ENCODE measurements around the gene PCDHGA1.

The PCDHGA1 gene

DNA sequence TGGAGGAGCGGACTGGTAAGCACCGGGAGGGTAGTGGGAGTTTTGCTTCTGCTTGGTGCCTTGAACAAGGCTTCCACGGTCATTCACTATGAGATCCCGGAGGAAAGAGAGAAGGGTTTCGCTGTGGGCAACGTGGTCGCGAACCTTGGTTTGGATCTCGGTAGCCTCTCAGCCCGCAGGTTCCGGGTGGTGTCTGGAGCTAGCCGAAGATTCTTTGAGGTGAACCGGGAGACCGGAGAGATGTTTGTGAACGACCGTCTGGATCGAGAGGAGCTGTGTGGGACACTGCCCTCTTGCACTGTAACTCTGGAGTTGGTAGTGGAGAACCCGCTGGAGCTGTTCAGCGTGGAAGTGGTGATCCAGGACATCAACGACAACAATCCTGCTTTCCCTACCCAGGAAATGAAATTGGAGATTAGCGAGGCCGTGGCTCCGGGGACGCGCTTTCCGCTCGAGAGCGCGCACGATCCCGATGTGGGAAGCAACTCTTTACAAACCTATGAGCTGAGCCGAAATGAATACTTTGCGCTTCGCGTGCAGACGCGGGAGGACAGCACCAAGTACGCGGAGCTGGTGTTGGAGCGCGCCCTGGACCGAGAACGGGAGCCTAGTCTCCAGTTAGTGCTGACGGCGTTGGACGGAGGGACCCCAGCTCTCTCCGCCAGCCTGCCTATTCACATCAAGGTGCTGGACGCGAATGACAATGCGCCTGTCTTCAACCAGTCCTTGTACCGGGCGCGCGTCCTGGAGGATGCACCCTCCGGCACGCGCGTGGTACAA lies 146.0 kb downstream of the PCDHGA1 start:
- TF ChIP-seq, protein P1, sequence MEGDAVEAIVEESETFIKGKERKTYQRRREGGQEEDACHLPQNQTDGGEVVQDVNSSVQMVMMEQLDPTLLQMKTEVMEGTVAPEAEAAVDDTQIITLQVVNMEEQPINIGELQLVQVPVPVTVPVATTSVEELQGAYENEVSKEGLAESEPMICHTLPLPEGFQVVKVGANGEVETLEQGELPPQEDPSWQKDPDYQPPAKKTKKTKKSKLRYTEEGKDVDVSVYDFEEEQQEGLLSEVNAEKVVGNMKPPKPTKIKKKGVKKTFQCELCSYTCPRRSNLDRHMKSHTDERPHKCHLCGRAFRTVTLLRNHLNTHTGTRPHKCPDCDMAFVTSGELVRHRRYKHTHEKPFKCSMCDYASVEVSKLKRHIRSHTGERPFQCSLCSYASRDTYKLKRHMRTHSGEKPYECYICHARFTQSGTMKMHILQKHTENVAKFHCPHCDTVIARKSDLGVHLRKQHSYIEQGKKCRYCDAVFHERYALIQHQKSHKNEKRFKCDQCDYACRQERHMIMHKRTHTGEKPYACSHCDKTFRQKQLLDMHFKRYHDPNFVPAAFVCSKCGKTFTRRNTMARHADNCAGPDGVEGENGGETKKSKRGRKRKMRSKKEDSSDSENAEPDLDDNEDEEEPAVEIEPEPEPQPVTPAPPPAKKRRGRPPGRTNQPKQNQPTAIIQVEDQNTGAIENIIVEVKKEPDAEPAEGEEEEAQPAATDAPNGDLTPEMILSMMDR (IDR thresholded peaks at IDR 0.05; ENCODE audit: low read depth, low read length, missing control alignments): no peak
- in situ Hi-C loops (cut with HindIII; ENCODE audit: low sequenced_read_pairs): no loop called here
- H3K4me3 ChIP-seq (ENCODE audit: low read depth, low read length): peak overlapping the region; percentile 60
- peak; percentile 56 for DNase-seq (ENCODE audit: low read depth)

DNA sequence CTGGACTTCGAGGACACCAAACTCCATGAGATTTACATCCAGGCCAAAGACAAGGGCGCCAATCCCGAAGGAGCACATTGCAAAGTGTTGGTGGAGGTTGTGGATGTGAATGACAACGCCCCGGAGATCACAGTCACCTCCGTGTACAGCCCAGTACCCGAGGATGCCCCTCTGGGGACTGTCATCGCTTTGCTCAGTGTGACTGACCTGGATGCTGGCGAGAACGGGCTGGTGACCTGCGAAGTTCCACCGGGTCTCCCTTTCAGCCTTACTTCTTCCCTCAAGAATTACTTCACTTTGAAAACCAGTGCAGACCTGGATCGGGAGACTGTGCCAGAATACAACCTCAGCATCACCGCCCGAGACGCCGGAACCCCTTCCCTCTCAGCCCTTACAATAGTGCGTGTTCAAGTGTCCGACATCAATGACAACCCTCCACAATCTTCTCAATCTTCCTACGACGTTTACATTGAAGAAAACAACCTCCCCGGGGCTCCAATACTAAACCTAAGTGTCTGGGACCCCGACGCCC lies 146.8 kb downstream of the PCDHGA1 start:
- TF ChIP-seq, protein P1 (IDR thresholded peaks at IDR 0.05; ENCODE audit: low read depth, low read length, missing control alignments): no peak
- in situ Hi-C loops (cut with HindIII; ENCODE audit: low sequenced_read_pairs): no loop called here
- peak overlapping the region; percentile 60 for H3K4me3 ChIP-seq (ENCODE audit: low read depth, low read length)
- DNase-seq (ENCODE audit: low read depth): no peak

DNA sequence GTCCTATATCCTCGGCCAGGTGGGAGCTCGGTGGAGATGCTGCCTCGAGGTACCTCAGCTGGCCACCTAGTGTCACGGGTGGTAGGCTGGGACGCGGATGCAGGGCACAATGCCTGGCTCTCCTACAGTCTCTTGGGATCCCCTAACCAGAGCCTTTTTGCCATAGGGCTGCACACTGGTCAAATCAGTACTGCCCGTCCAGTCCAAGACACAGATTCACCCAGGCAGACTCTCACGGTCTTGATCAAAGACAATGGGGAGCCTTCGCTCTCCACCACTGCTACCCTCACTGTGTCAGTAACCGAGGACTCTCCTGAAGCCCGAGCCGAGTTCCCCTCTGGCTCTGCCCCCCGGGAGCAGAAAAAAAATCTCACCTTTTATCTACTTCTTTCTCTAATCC lies 147.5 kb downstream of the PCDHGA1 start:
- no peak for DNase-seq (ENCODE audit: low read depth)
- H3K4me3 ChIP-seq (ENCODE audit: low read depth, low read length): peak overlapping the region; percentile 60
- in situ Hi-C loops (cut with HindIII; ENCODE audit: low sequenced_read_pairs): no loop called here
- TF ChIP-seq, protein P1 (IDR thresholded peaks at IDR 0.05; ENCODE audit: low read depth, low read length, missing control alignments): no peak

DNA sequence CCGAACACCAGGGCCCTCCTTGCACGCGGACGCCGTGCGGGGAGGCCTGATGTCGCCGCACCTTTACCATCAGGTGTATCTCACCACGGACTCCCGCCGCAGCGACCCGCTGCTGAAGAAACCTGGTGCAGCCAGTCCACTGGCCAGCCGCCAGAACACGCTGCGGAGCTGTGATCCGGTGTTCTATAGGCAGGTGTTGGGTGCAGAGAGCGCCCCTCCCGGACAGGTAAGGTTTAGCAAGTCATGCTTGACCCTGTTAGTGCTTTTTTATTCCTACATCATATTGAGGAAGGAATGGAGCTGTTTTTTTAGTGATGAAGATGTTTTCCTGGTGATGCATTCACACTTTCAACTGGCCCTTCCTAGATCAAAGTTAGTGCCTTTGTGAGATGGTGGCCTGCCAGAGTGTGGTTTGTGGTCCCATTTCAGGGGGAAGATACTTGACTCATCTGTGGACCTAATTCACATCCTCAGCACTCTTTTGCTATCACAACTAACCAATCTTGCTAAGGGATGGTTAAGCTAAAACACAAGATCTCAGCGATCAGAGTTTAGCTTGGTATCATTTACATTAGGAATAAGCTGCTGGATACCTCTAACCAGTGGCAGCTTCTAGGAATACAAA lies 148.1 kb downstream of the PCDHGA1 start:
- no peak for DNase-seq (ENCODE audit: low read depth)
- TF ChIP-seq, protein P1 (IDR thresholded peaks at IDR 0.05; ENCODE audit: low read depth, low read length, missing control alignments): peak; percentile 52
- in situ Hi-C loops (cut with HindIII; ENCODE audit: low sequenced_read_pairs): no loop called here
- peak overlapping the region; percentile 60 for H3K4me3 ChIP-seq (ENCODE audit: low read depth, low read length)

DNA sequence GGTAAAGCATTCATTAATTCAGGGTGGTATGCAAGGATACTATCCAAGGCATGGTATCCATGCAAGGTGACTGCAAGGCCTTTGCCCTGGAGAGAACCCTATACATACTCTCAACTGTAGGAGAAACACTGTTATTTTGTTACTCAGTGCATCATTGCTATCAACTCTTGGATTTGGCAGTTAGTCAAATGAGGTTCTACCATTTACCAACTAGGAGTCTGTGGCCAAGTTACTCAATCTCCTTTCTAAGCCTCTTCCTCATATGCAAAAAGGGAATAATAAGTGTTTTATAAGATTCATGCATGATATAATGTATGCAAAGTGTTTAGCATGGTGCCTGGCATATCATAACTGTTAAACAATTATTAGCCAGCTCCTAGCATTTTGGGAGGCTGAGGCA lies 149.5 kb downstream of the PCDHGA1 start:
- peak overlapping the region; percentile 27 for H3K4me3 ChIP-seq (ENCODE audit: low read depth, low read length)
- TF ChIP-seq, protein P1 (IDR thresholded peaks at IDR 0.05; ENCODE audit: low read depth, low read length, missing control alignments): no peak
- in situ Hi-C loops (cut with HindIII; ENCODE audit: low sequenced_read_pairs): loop anchor here (5.0 kb wide), 1 partner anchor 38 kb away; no protein-coding TSS in a partner anchor
- no peak for DNase-seq (ENCODE audit: low read depth)

DNA sequence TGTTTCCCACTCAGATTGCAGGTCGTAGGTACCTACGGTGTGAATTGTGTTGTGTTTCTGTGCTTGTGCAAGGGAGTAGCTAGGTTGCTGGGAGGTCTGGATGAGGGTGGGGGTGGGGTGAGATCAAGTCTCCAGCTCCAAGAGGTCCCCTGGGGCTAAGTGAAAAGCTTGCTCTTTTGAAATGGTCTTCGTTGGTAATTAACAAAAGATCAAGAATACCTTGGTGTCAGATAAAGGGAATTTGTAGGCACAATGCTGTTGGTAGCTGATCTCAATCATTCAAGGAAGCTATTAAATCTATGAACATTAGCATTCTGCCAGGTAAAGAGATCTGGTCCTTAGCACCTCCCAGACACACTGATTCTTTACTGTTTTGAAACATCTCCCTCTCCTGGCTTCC lies 153.6 kb downstream of the PCDHGA1 start:
- no peak for DNase-seq (ENCODE audit: low read depth)
- in situ Hi-C loops (cut with HindIII; ENCODE audit: low sequenced_read_pairs): loop anchor here (5.0 kb wide), 1 partner anchor 33 kb away; no protein-coding TSS in a partner anchor
- TF ChIP-seq, protein P1 (IDR thresholded peaks at IDR 0.05; ENCODE audit: low read depth, low read length, missing control alignments): no peak
- H3K4me3 ChIP-seq (ENCODE audit: low read depth, low read length): peak overlapping the region; percentile 32
